C4-2B (cell line): ENCODE measurements around the gene SDS.

Experiments
- H3K27ac ChIP-seq: fragments of 450-650 bp; 2 replicates; pipeline ENCODE4 v1.5.1; 2017
- ZFX ChIP-seq: fragments of 450-650 bp; IDR thresholded peaks from 2 replicates; pipeline ENCODE4 v1.6.1; 2017
- TF ChIP-seq, protein P1 (sequence below): fragments of 450-650 bp; conservative IDR thresholded peaks from 2 replicates; pipeline ENCODE4 v1.5.1; 2017; ENCODE audit warnings: mild to moderate bottlenecking

SDS gene

DNA sequence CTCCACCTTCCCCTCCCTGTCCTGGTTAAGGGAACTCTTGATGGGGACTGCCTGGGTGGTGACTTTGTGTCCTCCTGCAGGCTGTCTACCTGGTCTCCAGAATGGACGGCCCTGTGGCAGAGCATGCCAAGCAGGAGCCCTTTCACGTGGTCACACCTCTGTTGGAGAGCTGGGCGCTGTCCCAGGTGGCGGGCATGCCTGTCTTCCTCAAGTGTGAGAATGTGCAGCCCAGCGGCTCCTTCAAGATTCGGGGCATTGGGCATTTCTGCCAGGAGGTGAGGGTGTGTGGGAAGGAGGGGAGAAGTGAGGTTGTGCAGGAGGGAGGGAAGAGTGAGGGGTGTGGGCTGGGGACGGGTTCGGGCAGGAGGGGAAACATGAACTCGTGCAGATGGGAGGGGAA, 24.2 kb upstream of the SDS start:
- TF ChIP-seq, protein P1, sequence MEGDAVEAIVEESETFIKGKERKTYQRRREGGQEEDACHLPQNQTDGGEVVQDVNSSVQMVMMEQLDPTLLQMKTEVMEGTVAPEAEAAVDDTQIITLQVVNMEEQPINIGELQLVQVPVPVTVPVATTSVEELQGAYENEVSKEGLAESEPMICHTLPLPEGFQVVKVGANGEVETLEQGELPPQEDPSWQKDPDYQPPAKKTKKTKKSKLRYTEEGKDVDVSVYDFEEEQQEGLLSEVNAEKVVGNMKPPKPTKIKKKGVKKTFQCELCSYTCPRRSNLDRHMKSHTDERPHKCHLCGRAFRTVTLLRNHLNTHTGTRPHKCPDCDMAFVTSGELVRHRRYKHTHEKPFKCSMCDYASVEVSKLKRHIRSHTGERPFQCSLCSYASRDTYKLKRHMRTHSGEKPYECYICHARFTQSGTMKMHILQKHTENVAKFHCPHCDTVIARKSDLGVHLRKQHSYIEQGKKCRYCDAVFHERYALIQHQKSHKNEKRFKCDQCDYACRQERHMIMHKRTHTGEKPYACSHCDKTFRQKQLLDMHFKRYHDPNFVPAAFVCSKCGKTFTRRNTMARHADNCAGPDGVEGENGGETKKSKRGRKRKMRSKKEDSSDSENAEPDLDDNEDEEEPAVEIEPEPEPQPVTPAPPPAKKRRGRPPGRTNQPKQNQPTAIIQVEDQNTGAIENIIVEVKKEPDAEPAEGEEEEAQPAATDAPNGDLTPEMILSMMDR, result no peak
- TF ChIP-seq ZFX, result no peak
- H3K27ac ChIP-seq, result no peak overlapping the region

DNA sequence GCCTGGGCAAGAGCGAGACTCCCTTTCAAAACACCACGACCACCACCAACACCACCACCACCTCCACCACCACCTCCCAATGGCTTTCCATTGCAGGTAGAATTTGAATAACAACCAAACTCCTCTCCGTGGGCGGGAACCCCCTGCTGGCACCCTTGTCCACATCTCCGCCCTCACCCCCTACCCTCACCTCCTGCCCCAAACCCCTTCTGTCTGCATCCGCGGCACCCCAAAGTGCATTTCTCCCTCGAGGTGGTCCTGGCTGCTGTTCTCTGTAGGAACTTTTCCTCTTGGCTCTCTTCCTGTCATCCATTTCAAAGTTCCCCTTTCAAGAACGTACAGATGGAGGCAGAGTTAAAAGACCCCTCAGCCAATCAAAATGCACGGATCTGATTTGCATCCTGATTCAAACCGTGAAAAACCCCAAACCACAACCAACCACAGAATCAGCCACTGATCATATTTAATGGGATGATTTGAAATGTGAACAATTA, 22.3 kb upstream of the SDS start:
- H3K27ac ChIP-seq, result no peak overlapping the region
- no peak for TF ChIP-seq ZFX
- TF ChIP-seq, protein P1, result no peak

DNA sequence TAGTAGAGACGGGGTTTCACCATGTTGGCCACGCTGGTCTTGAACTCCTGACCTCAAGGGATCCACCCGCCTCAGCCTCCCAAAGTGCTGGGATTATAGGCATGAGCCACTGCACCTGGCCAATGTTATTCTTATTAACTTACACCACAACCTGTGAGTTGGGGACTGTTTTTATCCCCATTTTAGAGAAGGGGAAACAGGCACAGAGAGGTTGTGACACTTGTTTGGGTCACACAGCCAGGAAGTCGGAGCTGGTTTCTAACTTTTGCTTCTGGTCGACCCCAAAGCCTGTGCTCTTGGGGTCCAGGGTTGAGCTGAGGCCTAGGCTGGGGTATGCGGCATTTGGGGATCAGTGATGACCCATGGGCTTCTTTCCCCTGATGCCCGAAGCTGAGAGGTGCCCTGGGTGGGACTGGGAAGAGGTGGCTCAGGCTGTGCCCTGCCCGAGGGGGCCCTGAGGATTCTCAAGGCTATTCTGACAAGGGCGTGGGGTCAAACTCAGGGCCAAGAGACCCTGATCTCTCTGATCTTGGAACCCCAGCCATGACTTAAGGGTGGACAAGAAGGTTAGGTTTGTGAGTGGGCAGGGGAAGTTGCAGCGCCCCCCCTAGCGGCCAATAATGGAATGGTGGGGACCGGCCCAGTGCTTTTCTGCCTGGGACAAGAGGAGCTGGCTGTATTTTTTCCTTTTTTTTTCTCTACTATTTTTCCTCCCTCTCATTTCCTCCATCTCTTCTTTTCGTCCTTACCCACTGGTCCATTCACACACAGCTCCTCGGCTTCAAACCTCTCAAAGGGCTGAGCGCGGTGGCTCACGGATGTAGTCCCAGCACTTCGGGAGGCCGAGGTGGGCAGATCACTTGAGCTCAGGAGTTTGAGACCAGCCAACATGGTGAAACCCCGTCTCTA, 21.5 kb upstream of the SDS start:
- TF ChIP-seq, protein P1, result peak; percentile 92
- no peak for TF ChIP-seq ZFX
- no peak overlapping the region for H3K27ac ChIP-seq

DNA sequence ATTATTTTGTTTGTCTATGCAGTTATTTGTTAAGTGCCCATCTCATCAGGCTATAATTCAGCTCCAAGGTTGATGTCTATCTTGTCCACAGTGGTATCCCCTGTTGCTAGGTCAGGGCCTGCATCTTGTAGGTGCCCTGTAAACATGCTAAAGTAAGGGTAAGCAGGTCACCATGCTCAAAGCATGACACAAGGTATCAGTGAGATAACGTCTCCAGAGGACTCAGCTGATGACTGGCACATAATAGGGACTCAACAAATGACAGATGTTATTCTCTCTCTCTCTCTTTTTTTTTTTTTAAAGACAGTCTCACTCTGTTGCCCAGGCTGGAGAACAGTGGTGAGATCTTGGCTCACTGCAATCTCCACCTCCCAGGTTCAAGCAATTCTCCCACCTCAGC, 20.8 kb upstream of the SDS start:
- TF ChIP-seq, protein P1, result no peak
- TF ChIP-seq ZFX, result no peak
- H3K27ac ChIP-seq, result no peak overlapping the region

DNA sequence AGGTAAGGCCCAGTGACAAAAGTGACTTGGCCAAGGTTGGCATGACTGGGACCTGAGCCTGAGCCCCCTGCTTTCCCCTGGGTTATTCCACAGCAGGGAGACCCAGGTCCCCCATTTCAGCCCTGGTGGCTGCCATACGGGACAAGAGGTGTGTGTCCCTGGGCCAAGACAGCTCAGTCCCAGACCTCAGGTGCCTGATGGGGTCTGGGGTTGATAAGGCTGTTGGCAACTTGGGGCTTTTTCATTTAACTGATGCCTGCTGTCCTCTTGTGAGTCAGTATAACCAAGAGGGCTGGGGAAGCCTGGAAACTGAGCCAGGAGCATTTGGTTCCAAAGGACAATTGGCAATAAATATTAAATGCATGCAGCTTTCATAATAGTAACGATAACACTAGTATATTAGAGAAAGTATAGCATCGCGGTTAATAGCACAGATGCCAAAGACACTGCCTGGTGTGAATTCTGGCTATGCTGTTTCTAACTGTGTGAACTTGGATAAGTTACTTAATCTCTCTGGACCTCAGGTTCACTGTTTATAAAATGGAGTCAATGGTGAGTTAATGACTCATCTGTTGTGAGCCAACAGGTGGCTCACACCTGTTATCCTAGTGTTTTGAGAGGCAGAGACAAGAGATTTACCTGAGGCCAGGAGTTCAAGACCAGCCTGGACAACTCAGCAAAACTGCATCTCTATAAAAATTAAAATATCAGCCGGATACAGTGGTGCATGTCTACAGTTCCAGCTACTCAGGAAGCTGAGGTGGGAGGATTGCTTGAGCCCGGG, 19.4 kb upstream of the SDS start:
- no peak for TF ChIP-seq ZFX
- TF ChIP-seq, protein P1, result no peak
- H3K27ac ChIP-seq, result peak overlapping the region; percentile 79

DNA sequence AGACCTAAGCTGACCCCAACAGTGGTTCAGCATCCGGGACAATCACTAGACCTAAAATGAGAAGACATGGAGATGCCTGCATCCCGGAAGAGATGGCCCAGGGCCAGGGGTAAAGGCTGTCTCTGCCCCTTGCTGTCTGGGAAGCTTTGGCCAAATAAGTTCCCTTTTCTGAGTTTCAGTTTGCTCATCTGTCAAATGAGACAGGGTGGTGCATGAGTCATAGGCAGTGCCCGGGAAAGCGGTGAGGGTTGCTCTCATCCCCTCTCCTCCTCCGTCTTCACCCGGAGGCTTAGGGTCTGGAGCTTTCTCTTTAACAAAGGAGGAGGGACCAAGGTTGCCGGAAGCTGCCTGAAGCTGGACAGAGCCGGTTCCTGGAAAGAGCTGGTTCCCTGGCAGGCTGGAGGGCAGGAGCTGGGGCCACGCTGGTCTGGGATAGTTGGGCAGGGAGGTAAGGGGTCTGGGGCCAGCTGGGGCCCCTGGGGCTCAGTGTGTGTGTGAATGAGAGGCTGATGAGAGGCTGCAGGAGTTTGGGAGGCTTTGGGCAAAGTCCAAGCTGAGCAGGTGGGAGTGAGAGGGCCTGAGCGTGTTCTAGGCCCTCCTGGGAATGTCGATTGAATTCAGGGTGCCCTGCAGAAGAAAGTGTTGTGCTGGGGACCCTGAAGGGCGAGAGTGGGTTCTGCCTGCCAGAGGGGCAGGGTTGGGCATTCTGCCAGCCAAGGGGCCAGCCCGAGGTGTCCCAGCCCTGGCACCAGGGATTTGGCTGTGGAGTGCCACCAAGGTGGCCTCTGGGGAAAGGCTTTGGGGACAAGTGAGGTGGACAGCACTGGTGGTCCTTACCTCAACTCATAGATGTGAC, 18.6 kb upstream of the SDS start, which contains the start of gene SDSL:
SDSL (plus strand) TSS at position 351 of the 856 bp plus-strand sequence. CDS start 5,603 bp downstream, outside the sequence.
- peak within 1 kb of the TSS; percentile 79 for H3K27ac ChIP-seq
- TF ChIP-seq, protein P1, result no peak
- TF ChIP-seq ZFX, result peak; percentile 70
